Panc1 (cell line): ENCODE data around the gene SCD5. TPM values are rescaled to one million over a fixed set of nuclear protein-coding genes. Genes with fewer than 3 reads are reported as not detected.

Experiments
- ATAC-seq: fragments of 200-7000 bp; cut with Tn5 transposase; 2 replicates; pipeline ENCODE4 v1.9.1; 2020; ENCODE audit warnings: mild to moderate bottlenecking, moderate library complexity
- BruUV-seq: library from RNA; stranded (reverse); fragments of 400-500 nt; replicated peaks from 2 replicates; lab custom pipeline; 2021; lab: Mats Ljungman, UMichigan
- CTCF ChIA-PET: fragments of 300-600 bp; sonication (Branson Sonifier 250); formaldehyde crosslinking; loops from one replicate; lab custom pipeline; 2022; ENCODE audit warnings: antibody characterized with exemption; lab: Charles Lee
- POLR2A ChIA-PET: fragments of 300-600 bp; sonication (Branson Sonifier 250); formaldehyde crosslinking; loops from one replicate; lab custom pipeline; 2022; ENCODE audit warnings: antibody characterized with exemption; lab: Charles Lee
- DNase-seq: peaks from one replicate; pipeline ENCODE4 v3.0.0-alpha.2; 2010; ENCODE audit warnings: low read depth, low spot score
- H3K27ac ChIP-seq: 2 replicates; pipeline ENCODE4 v1.5.1; 2011; ENCODE audit warnings: mild to moderate bottlenecking, low read length, inconsistent platforms
- H3K27me3 ChIP-seq: fragments of 200-500 bp; sonication (Bioruptor generic); 2 replicates; pipeline ENCODE4 v1.6.0; 2014; ENCODE audit warnings: low read length, inconsistent platforms; ENCODE audit not compliant: control insufficient read depth, insufficient read depth
- H3K36me3 ChIP-seq: fragments of 200-500 bp; sonication (Bioruptor generic); 2 replicates; pipeline ENCODE4 v1.5.1; 2014; ENCODE audit warnings: inconsistent platforms, mild to moderate bottlenecking, low read length, moderate library complexity; ENCODE audit not compliant: control insufficient read depth, insufficient read depth
- H3K4me1 ChIP-seq: 2 replicates; pipeline ENCODE4 v1.5.1; 2011; ENCODE audit warnings: inconsistent platforms, mild to moderate bottlenecking, low read length, moderate library complexity; ENCODE audit not compliant: control insufficient read depth, insufficient read depth
- H3K4me3 ChIP-seq, 2 experiments: 2 replicates each; pipeline ENCODE4 v1.5.1; 2011 to 2012; ENCODE audit warnings: low read depth in 2 of 2, low read length in 2 of 2, mild to moderate bottlenecking in 2 of 2, inconsistent platforms in 1 of 2, moderate library complexity in 1 of 2
- H3K9me3 ChIP-seq: fragments of 200-500 bp; sonication (Bioruptor generic); 2 replicates; pipeline ENCODE4 v1.5.1; 2014; ENCODE audit warnings: low read depth, mild to moderate bottlenecking, inconsistent platforms, low read length, moderate library complexity; ENCODE audit not compliant: control insufficient read depth, insufficient read depth
- POLR2AphosphoS5 ChIP-seq: IDR thresholded peaks from 2 replicates; pipeline ENCODE4 v1.6.1; 2012; ENCODE audit warnings: mild to moderate bottlenecking, low read depth, low read length, moderate library complexity
- SIN3A ChIP-seq: IDR thresholded peaks from 2 replicates; pipeline ENCODE4 v1.6.1; 2012; ENCODE audit warnings: low read depth, mild to moderate bottlenecking, low read length, moderate library complexity, borderline replicate concordance; ENCODE audit not compliant: insufficient read depth
- TCF7L2 ChIP-seq: IDR thresholded peaks from 2 replicates; pipeline ENCODE4 v1.6.1; 2011; ENCODE audit warnings: mild to moderate bottlenecking, low read depth, low read length, inconsistent platforms
- in situ Hi-C: cut with HindIII; loops from 2 replicates; pipeline ENCODE4 v1.10.0; 2016; ENCODE audit warnings: low sequenced_read_pairs, low pct_unique_long_range_greater_than_20kb
- intact Hi-C: fragments of 100-400 bp; cut with micrococcal nuclease; formaldehyde crosslinking; loops from one replicate; pipeline ENCODE4 v1.10.0; 2022; ENCODE audit not compliant: unreplicated experiment
- total RNA-seq: library from RNA; stranded (reverse); gene quantifications from one replicate; pipeline ENCODE4 v1.2.1, GENCODE V29; 2021; ENCODE audit not compliant: unreplicated experiment
- TF ChIP-seq, protein P1 (sequence below): fragments of 450-650 bp; IDR thresholded peaks from 2 replicates; pipeline ENCODE4 v1.5.1; 2017; ENCODE audit warnings: mild to moderate bottlenecking
- TF ChIP-seq, protein P2 (sequence below), 2 experiments: IDR thresholded peaks; 2 replicates each; pipeline ENCODE4 v1.6.1; 2011 to 2012; ENCODE audit warnings: low read depth in 2 of 2, control low read depth in 1 of 2, low read length in 1 of 2, mild to moderate bottlenecking in 1 of 2, moderate library complexity in 1 of 2; ENCODE audit not compliant: insufficient read depth in 1 of 2

SCD5 gene
- total RNA-seq, 1 experiment from 2014 or later: 2.0 TPM

DNA sequence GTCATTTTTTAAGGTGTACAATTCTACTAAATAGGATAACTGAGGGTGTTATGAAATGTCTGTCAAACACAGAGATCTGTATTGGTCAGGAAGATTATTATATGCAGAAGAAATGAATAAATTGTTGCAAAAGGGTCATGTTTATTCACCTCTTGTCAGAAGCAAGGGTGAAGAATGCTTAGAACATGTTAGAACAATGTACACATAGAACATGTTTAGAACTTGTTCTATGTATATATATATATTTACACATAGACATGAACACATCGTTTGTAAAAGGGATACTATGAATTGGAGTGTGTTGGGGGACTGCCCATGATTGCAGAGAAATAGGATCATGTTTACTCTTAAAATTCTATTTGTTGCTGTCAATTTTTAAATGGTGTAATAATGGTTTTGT lies 208.8 kb downstream of the SCD5 start:
- H3K4me1 ChIP-seq: no peaks in the 10 kb centered on the region
- H3K9me3 ChIP-seq: no peaks in the 10 kb centered on the region
- DNase-seq (no peak), ATAC-seq (no peak)
- no peaks in the 10 kb centered on the region for H3K36me3 ChIP-seq
- H3K4me3 ChIP-seq: no peak overlapping the region
- POLR2A ChIA-PET: no interaction called here
- no TSS peak for BruUV-seq
- CTCF ChIA-PET: no interaction called here
- intact Hi-C loops (no loop called here), in situ Hi-C loops (no loop called here)
- peaks cover 7% of the 10 kb centered on the region for H3K27me3 ChIP-seq
- no peak overlapping the region for H3K27ac ChIP-seq
- no peak for TF ChIP-seq SIN3A
- TF ChIP-seq POLR2AphosphoS5: no peak
- TF ChIP-seq, protein P1, sequence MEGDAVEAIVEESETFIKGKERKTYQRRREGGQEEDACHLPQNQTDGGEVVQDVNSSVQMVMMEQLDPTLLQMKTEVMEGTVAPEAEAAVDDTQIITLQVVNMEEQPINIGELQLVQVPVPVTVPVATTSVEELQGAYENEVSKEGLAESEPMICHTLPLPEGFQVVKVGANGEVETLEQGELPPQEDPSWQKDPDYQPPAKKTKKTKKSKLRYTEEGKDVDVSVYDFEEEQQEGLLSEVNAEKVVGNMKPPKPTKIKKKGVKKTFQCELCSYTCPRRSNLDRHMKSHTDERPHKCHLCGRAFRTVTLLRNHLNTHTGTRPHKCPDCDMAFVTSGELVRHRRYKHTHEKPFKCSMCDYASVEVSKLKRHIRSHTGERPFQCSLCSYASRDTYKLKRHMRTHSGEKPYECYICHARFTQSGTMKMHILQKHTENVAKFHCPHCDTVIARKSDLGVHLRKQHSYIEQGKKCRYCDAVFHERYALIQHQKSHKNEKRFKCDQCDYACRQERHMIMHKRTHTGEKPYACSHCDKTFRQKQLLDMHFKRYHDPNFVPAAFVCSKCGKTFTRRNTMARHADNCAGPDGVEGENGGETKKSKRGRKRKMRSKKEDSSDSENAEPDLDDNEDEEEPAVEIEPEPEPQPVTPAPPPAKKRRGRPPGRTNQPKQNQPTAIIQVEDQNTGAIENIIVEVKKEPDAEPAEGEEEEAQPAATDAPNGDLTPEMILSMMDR: no peak
- TF ChIP-seq, protein P2, sequence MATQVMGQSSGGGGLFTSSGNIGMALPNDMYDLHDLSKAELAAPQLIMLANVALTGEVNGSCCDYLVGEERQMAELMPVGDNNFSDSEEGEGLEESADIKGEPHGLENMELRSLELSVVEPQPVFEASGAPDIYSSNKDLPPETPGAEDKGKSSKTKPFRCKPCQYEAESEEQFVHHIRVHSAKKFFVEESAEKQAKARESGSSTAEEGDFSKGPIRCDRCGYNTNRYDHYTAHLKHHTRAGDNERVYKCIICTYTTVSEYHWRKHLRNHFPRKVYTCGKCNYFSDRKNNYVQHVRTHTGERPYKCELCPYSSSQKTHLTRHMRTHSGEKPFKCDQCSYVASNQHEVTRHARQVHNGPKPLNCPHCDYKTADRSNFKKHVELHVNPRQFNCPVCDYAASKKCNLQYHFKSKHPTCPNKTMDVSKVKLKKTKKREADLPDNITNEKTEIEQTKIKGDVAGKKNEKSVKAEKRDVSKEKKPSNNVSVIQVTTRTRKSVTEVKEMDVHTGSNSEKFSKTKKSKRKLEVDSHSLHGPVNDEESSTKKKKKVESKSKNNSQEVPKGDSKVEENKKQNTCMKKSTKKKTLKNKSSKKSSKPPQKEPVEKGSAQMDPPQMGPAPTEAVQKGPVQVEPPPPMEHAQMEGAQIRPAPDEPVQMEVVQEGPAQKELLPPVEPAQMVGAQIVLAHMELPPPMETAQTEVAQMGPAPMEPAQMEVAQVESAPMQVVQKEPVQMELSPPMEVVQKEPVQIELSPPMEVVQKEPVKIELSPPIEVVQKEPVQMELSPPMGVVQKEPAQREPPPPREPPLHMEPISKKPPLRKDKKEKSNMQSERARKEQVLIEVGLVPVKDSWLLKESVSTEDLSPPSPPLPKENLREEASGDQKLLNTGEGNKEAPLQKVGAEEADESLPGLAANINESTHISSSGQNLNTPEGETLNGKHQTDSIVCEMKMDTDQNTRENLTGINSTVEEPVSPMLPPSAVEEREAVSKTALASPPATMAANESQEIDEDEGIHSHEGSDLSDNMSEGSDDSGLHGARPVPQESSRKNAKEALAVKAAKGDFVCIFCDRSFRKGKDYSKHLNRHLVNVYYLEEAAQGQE (IDR thresholded peaks at IDR 0.05; ENCODE audit: insufficient read depth in 1 of 2, low read depth in 2 of 2, low read length in 1 of 2): no peak
- TF ChIP-seq TCF7L2: no peak

DNA sequence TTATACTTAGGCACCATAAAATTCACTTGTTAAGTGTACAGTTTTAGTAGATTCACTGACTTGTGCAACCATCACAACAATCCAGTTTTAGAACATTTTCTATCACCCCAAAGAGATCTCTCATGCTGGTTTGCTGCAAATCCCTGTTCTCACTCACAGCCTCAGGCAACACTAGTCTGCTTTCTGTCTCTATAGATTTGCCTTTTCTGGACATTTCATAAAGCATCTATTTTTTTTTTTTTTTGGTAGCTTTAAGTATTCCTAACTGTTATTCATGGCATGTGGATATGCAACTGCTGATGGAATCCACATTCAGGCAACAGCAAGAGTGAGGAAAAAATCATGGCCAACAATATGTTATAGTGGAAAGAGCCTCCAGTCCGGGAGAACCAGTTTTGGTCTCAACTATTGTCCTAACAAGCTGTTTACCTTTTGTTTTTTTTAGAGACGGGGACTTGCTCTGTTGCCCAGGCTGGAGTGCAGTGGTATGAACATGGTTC lies 209.8 kb downstream of the SCD5 start:
- no TSS peak for BruUV-seq
- in situ Hi-C loops: no loop called here
- POLR2A ChIA-PET: no interaction called here

More for the DNA sequence above, 209.8 kb downstream of the SCD5 start:
- no peaks in the 10 kb centered on the region for H3K36me3 ChIP-seq
- ATAC-seq (no peak), DNase-seq (no peak)
- peaks cover 7% of the 10 kb centered on the region for H3K27me3 ChIP-seq
- no peak overlapping the region for H3K27ac ChIP-seq
- CTCF ChIA-PET: no interaction called here
- intact Hi-C loops: no loop called here
- H3K4me1 ChIP-seq: no peaks in the 10 kb centered on the region
- H3K4me3 ChIP-seq: no peak overlapping the region
- TF ChIP-seq, protein P1: no peak
- no peak for TF ChIP-seq POLR2AphosphoS5
- TF ChIP-seq TCF7L2: no peak
- TF ChIP-seq, protein P2 (IDR thresholded peaks at IDR 0.05; ENCODE audit: insufficient read depth in 1 of 2, low read depth in 2 of 2, low read length in 1 of 2): no peak
- no peak for TF ChIP-seq SIN3A
- no peaks in the 10 kb centered on the region for H3K9me3 ChIP-seq
